CD4-positive, alpha-beta T cell treated with Interleukin-17A for 4 hours (primary cell): ENCODE data around the gene SOAT2.
"Not testable (repeated sequence)": the region's sequence is repeated elsewhere in the genome, so short reads cannot be mapped to it uniquely, and the experiment has no call there.

Experiments
- DNase-seq: peaks from one replicate; pipeline ENCODE4 v3.0.0-alpha.2; 2020; ENCODE audit warnings: mixed read lengths

SOAT2 gene

GRCh38 chr12:53152390-53152789 lies 49.1 kb downstream of the SOAT2 start:
- DNase-seq, result no peak

- DNase-seq, result peak; percentile 94
Measured at GRCh38 chr12:53159195-53159839, 56.0 kb downstream of the SOAT2 start.

- no peak for DNase-seq
Measured at GRCh38 chr12:53160000-53160399, 56.7 kb downstream of the SOAT2 start.

- no peak for DNase-seq
Measured at GRCh38 chr12:53160673-53161072, 57.4 kb downstream of the SOAT2 start.

GRCh38 chr12:53161119-53161911 lies 58.0 kb downstream of the SOAT2 start:
- DNase-seq, result no peak

GRCh38 chr12:53163008-53163407 lies 59.7 kb downstream of the SOAT2 start:
- not testable (repeated sequence) for DNase-seq

- DNase-seq, result no peak
Measured at GRCh38 chr12:53166837-53167236, 63.6 kb downstream of the SOAT2 start.

GRCh38 chr12:53169644-53170043 lies 66.4 kb downstream of the SOAT2 start:
- DNase-seq, result no peak

GRCh38 chr12:53170215-53170614 lies 66.9 kb downstream of the SOAT2 start:
- no peak for DNase-seq

GRCh38 chr12:53170876-53171724 lies 67.8 kb downstream of the SOAT2 start:
- DNase-seq, result no peak

- DNase-seq, result no peak
Measured at GRCh38 chr12:53171725-53172329, 68.5 kb downstream of the SOAT2 start.

GRCh38 chr12:53172352-53172751 lies 69.1 kb downstream of the SOAT2 start:
- DNase-seq, result no peak

- no peak for DNase-seq
Measured at GRCh38 chr12:53173085-53173715, 69.9 kb downstream of the SOAT2 start.
